Erythroblast (primary cell): ENCODE measurements around the gene TNPO1.

Experiments used
- DNase-seq, 2 experiments: peaks; one replicate each; lab custom pipeline; 2025; lab: John Stamatoyannopoulos, UW
- GATA1 ChIP-seq: IDR thresholded peaks from 2 replicates; pipeline ENCODE4 v1.6.1; 2011; ENCODE audit warnings: low read depth, mild to moderate bottlenecking, control low read depth, low read length, moderate library complexity
- POLR2A ChIP-seq: IDR thresholded peaks from 2 replicates; pipeline ENCODE4 v1.6.1; 2011; ENCODE audit warnings: mild to moderate bottlenecking, low read length

Gene TNPO1

GRCh38 chr5:72855821-72856220 is 39.4 kb downstream of the TNPO1 start:
- DNase-seq, result no peak
- no peak for TF ChIP-seq GATA1
- no peak for TF ChIP-seq POLR2A

DNA sequence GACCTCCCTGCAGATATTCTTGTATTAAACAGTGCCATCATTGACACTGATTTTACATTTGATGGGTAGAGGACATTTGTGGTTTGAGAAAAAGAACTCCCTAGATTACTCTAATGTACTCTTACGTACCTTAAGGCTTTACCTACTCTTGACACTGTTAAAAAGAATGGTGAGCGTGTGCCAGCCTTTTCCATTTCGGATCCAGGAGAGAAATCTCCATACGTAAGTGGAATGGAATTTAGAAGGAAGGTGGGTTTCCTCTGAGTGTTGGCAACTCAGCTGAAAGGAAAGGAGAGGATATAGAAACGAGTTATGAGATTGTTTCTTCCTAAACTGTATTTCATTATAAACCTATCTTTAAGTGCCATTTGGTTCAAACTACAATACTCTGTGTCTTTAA is 40.9 kb downstream of the TNPO1 start:
- TF ChIP-seq GATA1 (no peak), POLR2A (no peak)
- DNase-seq, result no peak

DNA sequence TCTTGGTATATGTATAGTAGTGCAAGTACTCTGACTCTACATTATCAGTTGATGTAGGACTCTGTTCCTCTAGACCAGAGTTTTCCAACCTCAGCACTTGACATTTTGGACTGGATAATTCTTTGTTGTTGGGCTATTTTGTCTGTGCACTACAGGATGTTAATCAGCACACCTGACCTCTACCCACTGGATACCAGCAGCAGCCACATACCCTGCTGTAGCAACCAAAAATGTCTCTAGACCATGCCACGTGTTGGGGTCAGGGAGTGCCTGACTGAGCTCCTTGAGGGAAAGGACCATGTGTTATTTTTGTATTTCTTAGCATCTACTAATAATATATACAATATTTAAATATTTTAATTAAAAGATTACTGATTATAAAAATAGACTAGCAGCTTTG is 42.7 kb downstream of the TNPO1 start:
- DNase-seq, result no peak
- TF ChIP-seq GATA1, result no peak
- TF ChIP-seq POLR2A, result no peak

- TF ChIP-seq GATA1 (no peak), POLR2A (no peak)
- no peak for DNase-seq
These were observed 44.0 kb downstream of the TNPO1 start for GRCh38 chr5:72860499-72860898.

DNA sequence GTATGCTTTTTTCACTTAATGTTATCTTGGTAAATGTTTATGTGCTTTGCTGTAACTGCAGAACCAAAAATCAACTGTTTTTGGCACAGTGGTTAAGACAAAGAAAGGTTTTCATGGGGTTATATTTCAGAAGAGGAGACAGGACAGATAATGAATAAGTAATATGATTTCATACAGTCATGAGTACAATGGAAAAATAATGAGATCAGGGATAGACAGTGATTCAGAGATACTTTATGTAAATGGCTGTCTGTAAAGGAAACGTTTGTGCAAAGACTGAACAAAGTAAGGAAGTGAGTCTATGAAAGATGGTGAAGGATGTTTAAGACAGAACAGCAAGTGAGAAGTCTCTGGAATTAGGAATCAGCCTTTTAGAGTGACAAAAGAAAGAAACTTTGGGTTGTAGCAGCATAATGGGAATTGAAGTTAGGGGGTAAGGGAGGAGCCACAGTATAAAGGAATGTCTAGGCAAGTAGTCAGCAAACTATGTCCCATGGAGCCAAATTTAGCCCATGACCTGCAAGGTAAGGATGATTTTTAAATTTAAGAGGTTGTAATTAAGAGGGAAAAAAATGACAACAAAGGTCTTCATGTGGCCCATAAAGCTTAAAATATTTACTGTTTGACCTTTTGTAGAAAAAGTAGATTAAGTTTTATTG is 55.0 kb downstream of the TNPO1 start:
- no peak for DNase-seq
- TF ChIP-seq GATA1 (no peak), POLR2A (no peak)

- TF ChIP-seq POLR2A (no peak), GATA1 (no peak)
- no peak for DNase-seq
These were observed 62.4 kb downstream of the TNPO1 start for GRCh38 chr5:72878854-72879253.

DNA sequence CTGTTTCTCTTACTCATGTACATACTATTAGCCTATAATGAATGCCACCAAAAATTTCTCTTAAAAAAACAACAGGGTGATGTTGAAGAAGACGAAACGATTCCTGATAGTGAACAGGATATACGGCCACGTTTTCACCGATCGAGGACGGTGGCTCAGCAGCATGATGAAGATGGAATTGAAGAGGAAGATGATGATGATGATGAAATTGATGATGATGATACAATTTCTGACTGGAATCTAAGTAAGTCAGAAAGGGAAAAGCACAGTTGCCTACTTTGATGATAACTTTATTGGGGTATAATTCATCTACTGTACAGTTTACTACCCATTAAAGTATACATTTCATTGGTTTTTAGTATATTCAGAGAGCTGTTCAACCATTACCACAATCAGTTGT is 66.5 kb downstream of the TNPO1 start:
- no peak for DNase-seq
- no peak for TF ChIP-seq POLR2A

DNA sequence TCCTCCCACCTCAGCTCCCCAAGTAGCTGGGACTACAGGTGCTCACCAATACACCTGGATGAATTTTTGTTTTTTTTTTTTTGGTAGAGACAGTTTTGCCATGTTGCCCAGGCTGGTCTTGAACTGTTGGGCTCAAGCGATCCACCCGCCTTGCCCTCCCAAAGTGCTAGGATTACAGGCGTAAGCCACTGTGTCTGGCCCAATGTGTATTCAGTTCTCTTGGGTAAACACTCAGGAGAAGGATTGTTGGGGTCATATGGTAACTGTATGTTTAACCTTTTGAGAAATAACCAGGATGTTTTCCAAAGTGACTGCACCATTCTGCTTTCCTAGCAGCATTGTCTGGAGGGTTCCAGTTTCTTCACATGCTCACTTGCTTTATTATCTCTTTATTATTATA is 67.4 kb downstream of the TNPO1 start:
- TF ChIP-seq GATA1, result no peak
- no peak for TF ChIP-seq POLR2A
- DNase-seq, result no peak

DNA sequence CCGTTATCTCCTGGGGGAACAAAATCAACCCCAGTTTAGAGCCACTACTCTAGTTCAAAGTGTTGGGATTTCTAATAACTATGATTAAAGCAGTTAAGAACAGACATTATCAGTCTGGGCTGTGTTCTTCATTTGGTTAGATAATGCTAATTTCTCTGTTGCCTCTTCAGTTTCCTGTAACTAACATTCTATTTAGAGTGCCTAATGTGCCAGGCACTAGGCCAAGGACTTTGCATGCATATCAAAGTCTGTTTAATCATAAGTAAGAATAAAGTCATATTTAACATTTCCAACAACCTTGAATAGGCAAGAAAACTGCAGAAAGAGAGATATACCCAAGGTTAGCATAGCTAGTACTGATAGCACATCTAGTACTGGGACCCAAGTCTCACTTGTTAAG is 68.4 kb downstream of the TNPO1 start:
- TF ChIP-seq GATA1 (no peak), POLR2A (no peak)
- DNase-seq, result no peak

DNA sequence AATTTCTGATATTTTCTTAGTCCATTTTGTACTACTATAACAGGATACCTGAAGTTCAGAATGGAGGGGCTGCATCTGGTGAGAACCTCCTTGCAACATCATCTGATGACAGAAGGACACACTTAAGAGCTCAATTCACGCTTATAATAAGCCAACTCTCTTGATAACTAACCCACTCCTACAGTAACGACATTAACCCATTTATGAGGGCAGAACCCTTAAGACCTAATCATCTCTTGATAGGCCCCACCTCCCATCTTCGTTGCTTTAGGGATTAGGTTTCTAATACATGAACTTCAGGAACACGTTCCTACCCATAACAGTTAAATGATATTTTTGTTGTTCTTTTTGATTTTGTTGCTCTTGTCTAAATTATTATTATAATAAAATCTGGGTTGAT is 69.4 kb downstream of the TNPO1 start:
- TF ChIP-seq POLR2A, result no peak
- TF ChIP-seq GATA1, result no peak

DNA sequence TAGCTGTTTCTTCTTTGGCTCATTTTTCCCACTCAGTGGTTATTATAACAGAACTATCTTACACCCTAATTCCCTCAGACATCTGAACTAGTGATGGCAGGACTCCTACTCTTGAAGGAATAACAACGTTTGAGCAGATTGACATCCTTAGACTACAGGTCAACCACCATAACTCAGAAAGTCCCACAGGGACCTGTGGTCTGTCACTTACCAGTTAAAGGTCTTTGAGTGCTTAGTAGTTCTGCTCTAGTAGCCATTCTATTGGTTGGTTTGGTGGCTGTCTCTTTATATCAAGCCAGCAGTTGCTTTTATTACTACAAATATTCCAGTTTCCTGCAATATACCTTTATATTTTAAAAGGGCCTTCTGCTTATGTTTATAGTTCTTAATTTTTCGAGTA is 72.1 kb downstream of the TNPO1 start:
- TF ChIP-seq POLR2A, result no peak
- TF ChIP-seq GATA1, result no peak

More for the DNA sequence above, 69.4 kb downstream of the TNPO1 start:
- DNase-seq, result no peak

GRCh38 chr5:72889324-72889723 is 72.9 kb downstream of the TNPO1 start:
- DNase-seq, result no peak
- TF ChIP-seq POLR2A, result no peak
- no peak for TF ChIP-seq GATA1

More for the DNA sequence above, 72.1 kb downstream of the TNPO1 start:
- DNase-seq, result no peak

- no peak for DNase-seq
- no peak for TF ChIP-seq GATA1
- TF ChIP-seq POLR2A, result no peak
These were observed 76.4 kb downstream of the TNPO1 start for GRCh38 chr5:72892846-72893245.

- DNase-seq, result no peak
- TF ChIP-seq GATA1 (no peak), POLR2A (no peak)
These were observed 79.3 kb downstream of the TNPO1 start for GRCh38 chr5:72895758-72896157.

GRCh38 chr5:72906806-72907205 is 90.3 kb downstream of the TNPO1 start:
- DNase-seq, result no peak
- TF ChIP-seq GATA1, result no peak
- no peak for TF ChIP-seq POLR2A
